Lower lobe of right lung (tissue), 2 donors: ENCODE measurements around the gene FAM193B. TPM values are rescaled to one million over a fixed set of nuclear protein-coding genes. Genes with fewer than 3 reads are reported as not detected.

Source experiments
- ATAC-seq, 2 donors: fragments of 200-7000 bp; cut with Tn5 transposase; one replicate each; pipeline ENCODE4 v1.9.1; 2020 to 2022; ENCODE audit warnings: mild to moderate bottlenecking in 2 of 2, moderate library complexity in 2 of 2
- DNase-seq: peaks from one replicate; pipeline ENCODE4 v3.0.0-alpha.2; 2020
- H3K27ac ChIP-seq: fragments of 200-600 bp; one replicate; pipeline ENCODE4 v1.8.0; 2022
- H3K27me3 ChIP-seq: fragments of 200-600 bp; one replicate; pipeline ENCODE4 v1.8.0; 2022; ENCODE audit warnings: low read depth
- H3K36me3 ChIP-seq: fragments of 200-600 bp; one replicate; pipeline ENCODE4 v1.8.0; 2022; ENCODE audit warnings: mild to moderate bottlenecking
- H3K4me1 ChIP-seq: fragments of 200-600 bp; one replicate; pipeline ENCODE4 v1.8.0; 2022
- H3K4me3 ChIP-seq: fragments of 200-600 bp; one replicate; pipeline ENCODE4 v1.8.0; 2022; ENCODE audit warnings: mild to moderate bottlenecking
- H3K9me3 ChIP-seq: fragments of 200-600 bp; one replicate; pipeline ENCODE4 v1.8.0; 2022
- CTCF ChIP-seq: fragments of 200-600 bp; IDR thresholded peaks from one replicate; pipeline ENCODE4 v1.8.0; 2022; ENCODE audit warnings: antibody characterized with exemption, mild to moderate bottlenecking
- intact Hi-C: fragments of 100-400 bp; cut with DNase I; formaldehyde crosslinking; loops from one replicate; pipeline ENCODE4 v1.11.0; 2022
- total RNA-seq: library from RNA; stranded (reverse); fragmentation: NEBNext Ultra II Directional; extraction: Animal tissue kit (Norgen Biotek cat#: 25700); gene quantifications from one replicate; pipeline ENCODE4 v1.2.1, GENCODE V29; 2021
- donor health status: DM: no; HTN: yes; CAD: no; lungs with severe emphysema.

FAM193B gene
- total RNA-seq, 1 donor from 2014 or later: 89.1 TPM

GRCh38 chr5:177484902-177485549 is 69.3 kb downstream of the FAM193B start:
- Histone ChIP-seq H3K36me3 (peaks cover 66% of the 10 kb centered on the region), H3K27ac (no peak overlapping the region), H3K4me3 (no peak overlapping the region), H3K4me1 (peaks cover 4% of the 10 kb centered on the region), H3K27me3 (no peaks in the 10 kb centered on the region), H3K9me3 (no peaks in the 10 kb centered on the region)
- intact Hi-C loops: no loop called here
- TF ChIP-seq CTCF: no peak
- ATAC-seq (no peak), DNase-seq (no peak)

GRCh38 chr5:177483994-177484901 is 70.1 kb downstream of the FAM193B start:
- Histone ChIP-seq H3K36me3 (peaks cover 58% of the 10 kb centered on the region), H3K4me3 (no peak overlapping the region), H3K9me3 (no peaks in the 10 kb centered on the region), H3K27ac (no peak overlapping the region), H3K27me3 (no peaks in the 10 kb centered on the region), H3K4me1 (peaks cover 11% of the 10 kb centered on the region)
- TF ChIP-seq CTCF: no peak
- intact Hi-C loops: no loop called here
- ATAC-seq (no peak), DNase-seq (no peak)

GRCh38 chr5:177483042-177483441 is 71.3 kb downstream of the FAM193B start:
- peaks cover 24% of the 10 kb centered on the region for H3K4me1 ChIP-seq
- TF ChIP-seq CTCF: no peak
- no peak overlapping the region for H3K4me3 ChIP-seq
- H3K36me3 ChIP-seq: peaks cover 46% of the 10 kb centered on the region
- no peaks in the 10 kb centered on the region for H3K9me3 ChIP-seq
- intact Hi-C loops: no loop called here
- no peak for ATAC-seq
- no peak for DNase-seq
- H3K27me3 ChIP-seq: no peaks in the 10 kb centered on the region
- no peak overlapping the region for H3K27ac ChIP-seq

- Histone ChIP-seq H3K4me1 (peaks cover 24% of the 10 kb centered on the region), H3K4me3 (no peak overlapping the region), H3K36me3 (peaks cover 40% of the 10 kb centered on the region), H3K27ac (no peak overlapping the region), H3K27me3 (no peaks in the 10 kb centered on the region), H3K9me3 (no peaks in the 10 kb centered on the region)
- no peak for TF ChIP-seq CTCF
- intact Hi-C loops: no loop called here
- ATAC-seq (no peak), DNase-seq (no peak)
Measured at GRCh38 chr5:177482359-177482795, 72.0 kb downstream of the FAM193B start.

GRCh38 chr5:177479774-177480173 is 74.6 kb downstream of the FAM193B start:
- intact Hi-C loops: no loop called here
- H3K27me3 ChIP-seq: no peaks in the 10 kb centered on the region
- peaks cover 24% of the 10 kb centered on the region for H3K4me1 ChIP-seq
- peak; percentile 35 to 36 for ATAC-seq
- DNase-seq: no peak
- TF ChIP-seq CTCF: no peak
- no peak overlapping the region for H3K4me3 ChIP-seq
- H3K27ac ChIP-seq: peak overlapping the region; percentile 62
- H3K36me3 ChIP-seq: peaks cover 18% of the 10 kb centered on the region
- H3K9me3 ChIP-seq: no peaks in the 10 kb centered on the region
